Thyroid gland (tissue), 4 donors: Measurements from ENCODE around the gene ITM2B. TPM values are rescaled to one million over a fixed set of nuclear protein-coding genes. Genes with fewer than 3 reads are reported as not detected.

Experiments used
- DNase-seq, 2 donors: peaks; one replicate each; pipeline ENCODE4 v3.0.0-alpha.2; 2019
- H3K27ac ChIP-seq, 3 donors: fragments of 200-600 bp; sonication (generic); 1 replicate in 2 of 3; 2 replicates in 1 of 3; pipeline ENCODE4 v1.5.1; 2016 to 2019; ENCODE audit warnings: mild to moderate bottlenecking in 1 of 3, moderate library complexity in 1 of 3
- H3K27me3 ChIP-seq: fragments of 200-600 bp; sonication (generic); one replicate; pipeline ENCODE4 v1.5.1; 2019
- H3K36me3 ChIP-seq, 2 donors: fragments of 200-600 bp; sonication (generic); one replicate each; pipeline ENCODE4 v1.5.1; 2016 to 2019
- H3K4me1 ChIP-seq, 2 donors: fragments of 200-600 bp; sonication (generic); one replicate each; pipeline ENCODE4 v1.5.1; 2017 to 2019
- H3K4me3 ChIP-seq, 3 donors: fragments of 200-600 bp; sonication (generic); replicated peaks in 1 of 3; 1 replicate in 2 of 3; 2 replicates in 1 of 3; pipeline ENCODE4 v1.5.1; 2016; ENCODE audit warnings: mild to moderate bottlenecking in 1 of 3
- H3K9me3 ChIP-seq: fragments of 200-600 bp; sonication (generic); one replicate; pipeline ENCODE4 v1.5.1; 2017
- POLR2A ChIP-seq, 2 donors: fragments of 450-650 bp; IDR thresholded peaks; one replicate each; pipeline ENCODE4 v1.6.1; 2017; ENCODE audit warnings: antibody characterized with exemption in 2 of 2, mild to moderate bottlenecking in 2 of 2, moderate library complexity in 1 of 2
- WGBS, 2 donors: methylation state at CpG; one replicate each; pipeline ENCODE4 v1.1.5; 2017; 5-methylcytosine and 5-hydroxymethylcytosine counted together
- intact Hi-C: fragments of 100-400 bp; cut with DNase I; formaldehyde crosslinking; loops from one replicate; pipeline ENCODE4 v1.15.1; 2023
- total RNA-seq, 4 donors: library from RNA; depleted of rRNA; stranded (reverse); fragments of >200 nt; gene quantifications; one replicate each; pipeline ENCODE4 v1.2.3, GENCODE V29; 2016
- TF ChIP-seq, protein P1 (sequence below), 6 experiments: fragments of 200-600 bp in 3 of 6; fragments of 450-650 bp in 3 of 6; sonication (generic) in 3 of 6; IDR thresholded peaks; one replicate each; pipeline ENCODE4 v1.5.1; 2016 to 2019; ENCODE audit warnings: antibody characterized with exemption in 6 of 6, mild to moderate bottlenecking in 2 of 6, inconsistent platforms in 1 of 6, moderate library complexity in 1 of 6

Gene ITM2B
- total RNA-seq, 4 donors from 2014 or later, result 550 to 716 (median 624) TPM

GRCh38 chr13:48230541-48230940 lies 2.5 kb upstream of the ITM2B start:
- Histone ChIP-seq H3K9me3 (no peaks in the 10 kb centered on the region), H3K27me3 (no peaks in the 10 kb centered on the region), H3K27ac (no peak overlapping the region), H3K4me1 (peaks cover 3 to 5% of the 10 kb centered on the region in 2 donors), H3K36me3 (no peaks in the 10 kb centered on the region), H3K4me3 (no peak overlapping the region)
- TF ChIP-seq, protein P1, sequence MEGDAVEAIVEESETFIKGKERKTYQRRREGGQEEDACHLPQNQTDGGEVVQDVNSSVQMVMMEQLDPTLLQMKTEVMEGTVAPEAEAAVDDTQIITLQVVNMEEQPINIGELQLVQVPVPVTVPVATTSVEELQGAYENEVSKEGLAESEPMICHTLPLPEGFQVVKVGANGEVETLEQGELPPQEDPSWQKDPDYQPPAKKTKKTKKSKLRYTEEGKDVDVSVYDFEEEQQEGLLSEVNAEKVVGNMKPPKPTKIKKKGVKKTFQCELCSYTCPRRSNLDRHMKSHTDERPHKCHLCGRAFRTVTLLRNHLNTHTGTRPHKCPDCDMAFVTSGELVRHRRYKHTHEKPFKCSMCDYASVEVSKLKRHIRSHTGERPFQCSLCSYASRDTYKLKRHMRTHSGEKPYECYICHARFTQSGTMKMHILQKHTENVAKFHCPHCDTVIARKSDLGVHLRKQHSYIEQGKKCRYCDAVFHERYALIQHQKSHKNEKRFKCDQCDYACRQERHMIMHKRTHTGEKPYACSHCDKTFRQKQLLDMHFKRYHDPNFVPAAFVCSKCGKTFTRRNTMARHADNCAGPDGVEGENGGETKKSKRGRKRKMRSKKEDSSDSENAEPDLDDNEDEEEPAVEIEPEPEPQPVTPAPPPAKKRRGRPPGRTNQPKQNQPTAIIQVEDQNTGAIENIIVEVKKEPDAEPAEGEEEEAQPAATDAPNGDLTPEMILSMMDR (IDR thresholded peaks at IDR 0.05), result no peak
- TF ChIP-seq POLR2A (IDR thresholded peaks at IDR 0.05), result no peak
- intact Hi-C loops, result loop anchor here (10.0 kb wide), 1 partner anchor 354 kb away; no protein-coding TSS in a partner anchor
- no peak for DNase-seq
- WGBS, 2 donors, result 59 to 67% methylated on average over 2 of the region's 2 CpGs

DNA sequence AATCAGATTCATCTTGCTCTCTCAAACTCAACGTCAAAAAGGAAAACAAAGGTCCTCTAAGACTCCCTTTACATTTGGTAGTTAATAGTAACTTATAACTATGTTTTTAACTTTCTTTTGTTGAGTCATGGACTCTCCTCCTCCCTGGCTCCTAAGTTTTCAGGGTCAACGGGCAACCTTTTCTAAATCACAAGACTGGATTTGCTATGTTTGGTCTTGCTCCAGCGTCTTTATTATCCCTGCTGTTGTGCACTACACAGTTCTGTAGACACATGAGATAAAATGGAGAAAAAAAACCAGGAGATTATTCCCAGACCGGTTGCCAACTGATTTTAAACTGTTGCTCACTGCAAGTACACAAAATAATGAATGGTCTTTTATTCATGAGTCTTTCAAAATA lies 1.9 kb upstream of the ITM2B start:
- H3K9me3 ChIP-seq, result no peaks in the 10 kb centered on the region
- H3K27ac ChIP-seq, result peak overlapping the region in 2 of 3 donors; percentile 3 to 99
- H3K4me1 ChIP-seq, result peaks cover 3 to 7% of the 10 kb centered on the region in 2 donors
- no peak overlapping the region for H3K4me3 ChIP-seq
- TF ChIP-seq, protein P1 (IDR thresholded peaks at IDR 0.05), result no peak
- TF ChIP-seq POLR2A (IDR thresholded peaks at IDR 0.05), result no peak
- intact Hi-C loops, result loop anchor here (10.0 kb wide), 1 partner anchor 354 kb away; no protein-coding TSS in a partner anchor
- WGBS, 2 donors, result 66 to 70% methylated on average over 4 of the region's 4 CpGs
- no peaks in the 10 kb centered on the region for H3K27me3 ChIP-seq
- H3K36me3 ChIP-seq, result no peaks in the 10 kb centered on the region
- no peak for DNase-seq

- TF ChIP-seq, protein P1 (IDR thresholded peaks at IDR 0.05), result no peak
- TF ChIP-seq POLR2A (IDR thresholded peaks at IDR 0.05), result no peak
- Histone ChIP-seq H3K36me3 (no peaks in the 10 kb centered on the region), H3K4me1 (peaks cover 3 to 16% of the 10 kb centered on the region in 2 donors), H3K4me3 (no peak overlapping the region), H3K27ac (peak overlapping the region; percentile 99 to 100 (median 100)), H3K9me3 (no peaks in the 10 kb centered on the region), H3K27me3 (no peaks in the 10 kb centered on the region)
- intact Hi-C loops, result loop anchor here (10.0 kb wide), 1 partner anchor 353 kb away; no protein-coding TSS in a partner anchor
- no peak for DNase-seq
Measured at GRCh38 chr13:48231933-48232332, 1.1 kb upstream of the ITM2B start.

DNA sequence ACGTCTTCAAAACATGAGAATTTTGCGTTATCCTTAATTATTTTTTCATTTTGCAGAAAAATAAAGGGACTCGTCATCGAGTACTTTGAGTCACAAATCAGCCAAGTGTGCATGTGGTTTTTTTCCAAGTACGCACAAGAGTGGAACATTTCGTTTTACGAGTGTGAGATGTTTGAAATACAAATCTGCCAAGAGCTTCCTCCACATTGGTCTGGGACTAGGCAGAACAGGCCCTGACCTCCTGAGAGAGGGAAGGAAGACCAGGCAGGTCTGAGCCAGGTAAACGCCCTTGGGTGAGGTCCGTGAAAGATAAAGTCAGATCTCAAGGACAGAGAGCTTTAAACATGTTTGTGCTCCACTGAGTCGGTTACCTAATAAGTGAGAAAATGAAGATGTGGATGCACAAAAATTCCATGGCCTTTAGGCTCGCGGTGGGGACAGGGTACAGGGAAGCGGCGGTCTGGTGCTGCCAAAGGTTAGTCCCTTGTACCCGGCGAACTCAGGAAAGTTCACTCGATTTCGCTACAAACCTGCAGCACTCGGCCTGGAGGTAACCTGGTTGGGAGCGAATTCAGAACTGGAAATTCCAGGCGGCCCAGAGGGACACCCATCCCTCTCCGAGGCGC lies 473 bp upstream of the ITM2B start:
- peak; percentile 36 to 39 for DNase-seq
- intact Hi-C loops, result loop anchor here (10.0 kb wide), 1 partner anchor 352 kb away; no protein-coding TSS in a partner anchor
- TF ChIP-seq POLR2A (IDR thresholded peaks at IDR 0.05), result peak in 1 of 2 donors; percentile 67
- TF ChIP-seq, protein P1 (IDR thresholded peaks at IDR 0.05), result no peak
- Histone ChIP-seq H3K36me3 (no peaks in the 10 kb centered on the region), H3K27me3 (no peaks in the 10 kb centered on the region), H3K27ac (peak overlapping the region; percentile 99 to 100 (median 100)), H3K4me3 (peak overlapping the region in 2 of 3 donors; percentile 30 to 99), H3K4me1 (peaks cover 9 to 21% of the 10 kb centered on the region in 2 donors), H3K9me3 (no peaks in the 10 kb centered on the region)
- WGBS, 2 donors, result 17 to 18% methylated on average over 16 to 22 of the region's 23 CpGs

DNA sequence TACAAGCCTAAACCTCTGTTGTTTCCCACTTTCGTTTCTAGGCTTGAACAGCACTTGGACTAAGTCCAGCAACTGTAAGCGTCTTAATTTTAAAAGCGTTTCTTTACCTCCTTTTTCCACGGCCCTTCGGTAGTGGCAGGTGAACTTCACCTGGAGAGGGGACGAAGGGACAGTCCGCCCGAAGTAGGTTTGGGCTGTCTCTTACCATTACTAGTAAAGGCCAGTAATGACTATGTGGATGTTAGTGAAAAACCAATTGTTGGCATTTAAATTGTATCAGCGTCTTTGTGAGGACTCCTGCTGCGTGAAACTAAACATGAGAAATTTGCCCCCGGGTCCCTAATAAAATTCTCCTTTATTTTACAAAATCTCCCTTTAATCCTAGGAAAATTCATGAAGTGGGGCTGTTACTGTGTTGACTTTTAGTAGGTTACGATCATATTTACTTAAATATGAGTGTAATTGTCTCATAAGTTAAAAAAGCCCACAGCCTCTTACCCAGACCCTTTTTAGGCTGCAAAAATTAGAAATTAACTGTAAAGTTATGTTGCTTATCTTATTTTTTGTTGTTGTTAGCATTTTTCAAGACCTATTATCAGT lies 983 bp downstream of the ITM2B start:
- peak overlapping the region; percentile 99 to 100 (median 100) for H3K27ac ChIP-seq
- H3K4me3 ChIP-seq, result peak overlapping the region; percentile 45 to 99 (median 98)
- 1% methylated on average over 12 of the region's 12 CpGs for WGBS, 2 donors
- peaks cover 16 to 29% of the 10 kb centered on the region in 2 donors for H3K4me1 ChIP-seq
- TF ChIP-seq POLR2A (IDR thresholded peaks at IDR 0.05), result peak in 1 of 2 donors; percentile 18
- TF ChIP-seq, protein P1 (IDR thresholded peaks at IDR 0.05), result no peak
- no peaks in the 10 kb centered on the region for H3K27me3 ChIP-seq
- no peaks in the 10 kb centered on the region for H3K36me3 ChIP-seq
- H3K9me3 ChIP-seq, result no peaks in the 10 kb centered on the region
- intact Hi-C loops, result loop anchor here (10.0 kb wide), 1 partner anchor 351 kb away; no protein-coding TSS in a partner anchor
- no peak for DNase-seq
